GM12874 (cell line): Measurements from ENCODE around the gene NCEH1.

ENCODE experiments used
- CTCF ChIP-seq: IDR thresholded peaks from 2 replicates; pipeline ENCODE4 v1.5.1; 2011; ENCODE audit warnings: low read depth, mild to moderate bottlenecking, control low read depth, low read length, moderate library complexity; ENCODE audit not compliant: insufficient read depth

NCEH1 gene

GRCh38 chr3:172591876-172592771 is 118.7 kb downstream of the NCEH1 start:
- TF ChIP-seq CTCF: no peak

GRCh38 chr3:172591125-172591605 is 119.7 kb downstream of the NCEH1 start:
- TF ChIP-seq CTCF: no peak

DNA sequence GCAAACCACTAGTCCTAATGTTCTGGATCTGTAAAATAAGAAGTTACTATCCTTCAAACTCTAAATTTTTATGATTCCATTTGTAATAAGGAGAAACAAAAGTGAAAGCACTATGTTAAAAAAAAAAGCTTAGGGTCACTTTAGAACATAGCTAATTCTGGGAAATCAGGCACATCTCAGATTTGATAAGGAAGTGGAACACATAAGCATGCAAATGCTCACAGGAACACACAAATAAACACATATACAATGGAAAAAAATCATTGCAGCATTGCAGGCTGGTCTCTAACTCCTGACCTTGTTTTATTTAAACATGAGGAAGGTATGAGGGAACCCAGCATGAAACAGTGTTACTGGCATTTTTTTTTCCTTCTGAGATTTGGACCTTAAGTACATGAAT is 124.4 kb downstream of the NCEH1 start:
- TF ChIP-seq CTCF: no peak

DNA sequence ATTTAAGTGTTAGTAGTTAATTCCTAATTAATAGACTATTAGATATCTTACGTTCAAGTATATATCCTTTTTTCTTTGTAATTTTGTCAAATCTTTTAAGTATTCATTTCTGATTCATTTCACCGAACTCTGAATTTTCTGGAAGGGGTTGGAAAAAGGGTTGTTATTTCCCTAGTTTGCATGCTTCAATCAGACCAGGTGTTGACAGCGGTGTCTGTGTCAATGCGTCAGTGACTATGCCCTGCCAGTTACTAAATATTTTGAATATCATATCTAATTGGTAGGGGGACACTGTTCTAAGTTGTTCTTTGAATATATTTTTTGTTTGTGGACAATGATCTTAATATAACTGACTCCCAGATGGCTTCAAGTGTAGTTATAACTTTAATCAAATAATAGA is 124.9 kb downstream of the NCEH1 start:
- no peak for TF ChIP-seq CTCF

DNA sequence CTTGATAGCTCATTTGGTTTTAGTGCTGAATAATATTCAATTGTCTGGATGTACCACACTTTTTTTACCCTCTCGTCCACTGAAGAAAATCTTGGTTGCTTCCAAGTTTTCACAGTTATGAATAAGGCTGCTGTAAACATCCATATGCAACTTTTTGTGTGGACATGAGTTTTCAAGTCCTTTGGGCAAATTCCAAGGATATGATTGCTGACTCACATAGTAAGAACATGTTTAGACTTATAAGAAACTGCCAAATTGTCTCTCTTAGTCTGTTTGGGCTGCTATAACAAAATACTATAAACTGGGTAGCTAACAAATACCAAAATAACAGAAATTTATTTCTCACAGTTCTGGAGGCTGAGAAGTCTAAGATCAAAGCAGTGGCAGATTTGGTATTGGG is 128.2 kb downstream of the NCEH1 start:
- TF ChIP-seq CTCF: no peak

- no peak for TF ChIP-seq CTCF
These were observed 129.1 kb downstream of the NCEH1 start for GRCh38 chr3:172581757-172582166.

- TF ChIP-seq CTCF: no peak
These were observed 130.0 kb downstream of the NCEH1 start for GRCh38 chr3:172580680-172581401.
